Measurements from ENCODE around the gene SF3B2. TPM values are rescaled to one million over a fixed set of nuclear protein-coding genes. Genes with fewer than 3 reads are reported as not detected.

The SF3B2 gene
- total and polyA plus RNA-seq, 5 donors = 62.1 to 97.7 (median 89.0) TPM

GRCh38 chr11:66055021-66055420 is 2.9 kb downstream of the SF3B2 start:
- Histone ChIP-seq H3K4me3 (ENCODE audit: low read length) (no peak overlapping the region), H3K27ac (ENCODE audit: low read length) (no peak overlapping the region), H3K4me1 (ENCODE audit: control insufficient read depth, insufficient read depth, low read length) (peaks cover 7% of the 10 kb centered on the region), H3K9me3 (ENCODE audit: control insufficient read depth, low read length) (no peaks in the 10 kb centered on the region), H3K27me3 (ENCODE audit: control insufficient read depth, insufficient read depth) (no peaks in the 10 kb centered on the region)
- 94% methylated on average over 7 of the region's 7 CpGs for WGBS
- intact Hi-C loops (cut with DNase I) = no loop called here
- ATAC-seq = no peak
- DNase-seq = no peak

GRCh38 chr11:66056501-66056900 is 4.3 kb downstream of the SF3B2 start:
- no peaks in the 10 kb centered on the region for H3K27me3 ChIP-seq (ENCODE audit: control insufficient read depth, insufficient read depth)
- H3K27ac ChIP-seq (ENCODE audit: low read length) = no peak overlapping the region
- intact Hi-C loops (cut with DNase I) = no loop called here
- ATAC-seq (no peak), DNase-seq (no peak)
- H3K4me3 ChIP-seq (ENCODE audit: low read length) = no peak overlapping the region
- H3K9me3 ChIP-seq (ENCODE audit: control insufficient read depth, low read length) = no peaks in the 10 kb centered on the region
- WGBS = 33% methylated on average over 7 of the region's 7 CpGs
- peaks cover 4% of the 10 kb centered on the region for H3K4me1 ChIP-seq (ENCODE audit: control insufficient read depth, insufficient read depth, low read length)

DNA sequence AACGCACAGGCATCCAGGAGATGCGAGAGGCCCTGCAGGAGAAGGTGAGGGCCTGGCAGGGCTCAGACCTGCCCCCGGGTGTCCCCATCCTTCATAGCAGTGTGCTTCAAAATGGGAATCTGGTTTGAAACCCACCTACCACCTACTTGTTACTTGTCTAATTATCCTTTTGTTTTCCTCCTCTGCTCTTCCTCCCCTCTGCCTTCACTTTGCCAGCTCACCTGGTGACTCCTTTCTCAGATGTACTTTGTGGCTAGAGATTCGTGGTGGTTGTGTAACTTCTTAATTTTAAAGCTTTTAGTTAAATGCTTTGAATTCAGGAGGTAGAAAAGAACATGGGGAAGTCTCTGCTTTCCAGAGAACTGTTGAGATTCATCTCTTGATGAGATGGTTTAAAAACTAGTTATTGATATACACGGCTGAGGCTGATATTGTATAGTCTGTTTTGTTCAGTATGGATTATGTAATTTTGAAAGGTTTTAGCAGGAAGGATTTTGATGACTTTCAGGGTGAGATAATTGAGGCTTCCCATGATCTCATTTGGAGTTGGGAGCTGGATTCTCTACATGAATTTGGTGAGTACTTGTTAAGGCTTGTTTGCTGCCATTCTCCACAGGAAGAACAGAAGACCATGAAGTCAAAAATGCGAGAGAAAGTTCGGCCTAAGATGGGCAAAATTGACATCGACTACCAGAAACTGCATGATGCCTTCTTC is 8.0 kb downstream of the SF3B2 start:
- DNase-seq (no peak), ATAC-seq (no peak)
- Histone ChIP-seq H3K4me3 (ENCODE audit: low read length) (no peak overlapping the region), H3K27ac (ENCODE audit: low read length) (no peak overlapping the region), H3K27me3 (ENCODE audit: control insufficient read depth, insufficient read depth) (no peaks in the 10 kb centered on the region), H3K9me3 (ENCODE audit: control insufficient read depth, low read length) (no peaks in the 10 kb centered on the region), H3K4me1 (ENCODE audit: control insufficient read depth, insufficient read depth, low read length) (no peaks in the 10 kb centered on the region)
- intact Hi-C loops (cut with DNase I) = no loop called here
- 81% methylated on average over 8 of the region's 8 CpGs for WGBS

DNA sequence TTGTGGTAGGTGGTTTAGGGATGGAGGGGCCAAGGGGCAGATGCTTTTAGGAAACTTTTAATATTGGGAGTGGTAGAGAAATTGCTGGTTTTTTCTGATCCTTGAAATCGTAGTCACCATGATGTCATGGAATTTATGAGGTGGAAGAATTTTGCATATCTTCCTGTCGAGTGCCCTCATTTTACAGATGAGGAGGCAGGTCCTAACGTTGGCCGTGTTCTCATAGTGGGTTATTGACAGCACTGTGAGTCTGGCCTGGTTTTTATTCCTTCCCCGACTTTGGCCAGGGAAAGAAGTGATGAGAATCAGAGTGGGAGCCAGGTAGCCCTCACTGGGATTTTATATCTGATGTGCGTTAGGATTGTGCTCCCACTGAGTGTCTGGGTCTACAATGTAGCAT is 9.1 kb downstream of the SF3B2 start:
- Histone ChIP-seq H3K27ac (ENCODE audit: low read length) (no peak overlapping the region), H3K9me3 (ENCODE audit: control insufficient read depth, low read length) (no peaks in the 10 kb centered on the region), H3K27me3 (ENCODE audit: control insufficient read depth, insufficient read depth) (no peaks in the 10 kb centered on the region), H3K4me3 (ENCODE audit: low read length) (no peak overlapping the region), H3K4me1 (ENCODE audit: control insufficient read depth, insufficient read depth, low read length) (no peaks in the 10 kb centered on the region)
- DNase-seq = no peak
- 77% methylated on average over 6 of the region's 6 CpGs for WGBS
- intact Hi-C loops (cut with DNase I) = no loop called here
- no peak for ATAC-seq

DNA sequence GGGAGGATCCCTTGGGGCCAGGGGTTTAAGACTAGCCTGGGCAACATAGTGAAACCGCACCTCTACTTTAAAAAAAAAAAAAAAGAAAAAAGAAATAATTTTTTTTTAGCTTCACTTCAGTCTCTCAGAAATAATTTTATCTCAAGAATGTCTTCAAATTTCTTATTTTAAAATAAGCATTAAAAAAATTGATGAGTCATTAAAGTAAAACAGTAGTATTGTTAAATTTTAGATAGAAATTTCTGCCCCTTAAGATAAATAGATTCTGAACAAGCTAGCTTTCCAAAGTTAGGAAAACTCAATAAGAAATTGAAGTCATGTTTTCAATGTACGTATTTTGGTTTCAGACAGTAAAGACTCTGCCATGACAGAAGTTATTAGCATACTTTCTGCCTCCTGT is 10.2 kb downstream of the SF3B2 start:
- WGBS = 89% methylated on average over 2 of the region's 2 CpGs
- Histone ChIP-seq H3K9me3 (ENCODE audit: control insufficient read depth, low read length) (no peaks in the 10 kb centered on the region), H3K27me3 (ENCODE audit: control insufficient read depth, insufficient read depth) (no peaks in the 10 kb centered on the region), H3K4me1 (ENCODE audit: control insufficient read depth, insufficient read depth, low read length) (no peaks in the 10 kb centered on the region), H3K27ac (ENCODE audit: low read length) (no peak overlapping the region), H3K4me3 (ENCODE audit: low read length) (no peak overlapping the region)
- DNase-seq = no peak
- ATAC-seq = no peak
- intact Hi-C loops (cut with DNase I) = no loop called here

- Histone ChIP-seq H3K27me3 (ENCODE audit: control insufficient read depth, insufficient read depth) (no peaks in the 10 kb centered on the region), H3K4me3 (ENCODE audit: low read length) (no peak overlapping the region), H3K27ac (ENCODE audit: low read length) (no peak overlapping the region), H3K4me1 (ENCODE audit: control insufficient read depth, insufficient read depth, low read length) (no peaks in the 10 kb centered on the region), H3K9me3 (ENCODE audit: control insufficient read depth, low read length) (no peaks in the 10 kb centered on the region)
- intact Hi-C loops (cut with DNase I) = no loop called here
- 99% methylated on average over 2 of the region's 2 CpGs for WGBS
- ATAC-seq = no peak
- no peak for DNase-seq
Observed at GRCh38 chr11:66063900-66064299, 11.7 kb downstream of the SF3B2 start.

- Histone ChIP-seq H3K27ac (ENCODE audit: low read length) (no peak overlapping the region), H3K9me3 (ENCODE audit: control insufficient read depth, low read length) (no peaks in the 10 kb centered on the region), H3K4me3 (ENCODE audit: low read length) (no peak overlapping the region), H3K27me3 (ENCODE audit: control insufficient read depth, insufficient read depth) (no peaks in the 10 kb centered on the region), H3K4me1 (ENCODE audit: control insufficient read depth, insufficient read depth, low read length) (peaks cover 4% of the 10 kb centered on the region)
- ATAC-seq (no peak), DNase-seq (no peak)
- WGBS = 100% methylated on average over 1 of the region's 1 CpG
- intact Hi-C loops (cut with DNase I) = no loop called here
Observed at GRCh38 chr11:66064571-66064970, 12.4 kb downstream of the SF3B2 start.

- intact Hi-C loops (cut with DNase I) = loop anchor here in 1 of 4 donors (5.0 kb wide), 1 partner anchor 61 kb away; no protein-coding TSS in a partner anchor
- ATAC-seq = no peak
- no peak overlapping the region for H3K27ac ChIP-seq (ENCODE audit: low read length)
Observed at GRCh38 chr11:66066751-66067150, 14.6 kb downstream of the SF3B2 start.

DNA sequence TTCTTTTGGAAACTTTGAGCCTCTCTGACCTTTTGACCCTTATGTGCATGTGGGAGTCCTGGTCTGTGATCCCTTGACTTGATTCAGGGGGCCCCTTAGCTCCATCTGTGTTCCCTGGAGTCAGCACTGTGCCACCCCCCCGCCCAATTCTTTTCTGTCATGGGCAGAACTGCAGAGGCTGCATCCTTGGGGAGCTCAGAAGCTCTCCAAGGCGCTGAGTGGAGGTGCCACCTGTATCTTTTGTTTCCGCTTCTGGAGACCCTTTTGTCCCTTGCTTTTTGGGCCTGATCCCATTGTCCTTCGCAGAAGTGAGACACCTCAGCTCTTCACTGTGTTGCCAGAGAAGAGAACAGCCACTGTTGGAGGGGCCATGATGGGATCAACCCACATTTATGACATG is 15.5 kb downstream of the SF3B2 start:
- DNase-seq = no peak
- Histone ChIP-seq H3K27ac (ENCODE audit: low read length) (peak overlapping the region; percentile 74), H3K4me3 (ENCODE audit: low read length) (no peak overlapping the region), H3K9me3 (ENCODE audit: control insufficient read depth, low read length) (no peaks in the 10 kb centered on the region), H3K27me3 (ENCODE audit: control insufficient read depth, insufficient read depth) (no peaks in the 10 kb centered on the region), H3K4me1 (ENCODE audit: control insufficient read depth, insufficient read depth, low read length) (peaks cover 6% of the 10 kb centered on the region)
- WGBS = 81% methylated on average over 4 of the region's 4 CpGs
- no peak for ATAC-seq
- intact Hi-C loops (cut with DNase I) = loop anchor here in 1 of 4 donors (5.0 kb wide), 1 partner anchor 60 kb away; no protein-coding TSS in a partner anchor

More at GRCh38 chr11:66066751-66067150, 14.6 kb downstream of the SF3B2 start:
- WGBS = 78% methylated on average over 3 of the region's 3 CpGs
- DNase-seq = no peak
- Histone ChIP-seq H3K9me3 (ENCODE audit: control insufficient read depth, low read length) (no peaks in the 10 kb centered on the region), H3K4me3 (ENCODE audit: low read length) (no peak overlapping the region), H3K4me1 (ENCODE audit: control insufficient read depth, insufficient read depth, low read length) (peaks cover 6% of the 10 kb centered on the region), H3K27me3 (ENCODE audit: control insufficient read depth, insufficient read depth) (no peaks in the 10 kb centered on the region)

GRCh38 chr11:66068154-66068821 is 16.1 kb downstream of the SF3B2 start:
- H3K4me3 ChIP-seq (ENCODE audit: low read length) = no peak overlapping the region
- ATAC-seq = peak; percentile 13 to 37
- peak; percentile 68 to 91 (median 89) for DNase-seq
- peaks cover 6% of the 10 kb centered on the region for H3K4me1 ChIP-seq (ENCODE audit: control insufficient read depth, insufficient read depth, low read length)
- H3K27ac ChIP-seq (ENCODE audit: low read length) = peak overlapping the region; percentile 93
- intact Hi-C loops (cut with DNase I) = loop anchor here in 1 of 4 donors (5.0 kb wide), 1 partner anchor 59 kb away; no protein-coding TSS in a partner anchor
- no peaks in the 10 kb centered on the region for H3K27me3 ChIP-seq (ENCODE audit: control insufficient read depth, insufficient read depth)
- no peaks in the 10 kb centered on the region for H3K9me3 ChIP-seq (ENCODE audit: control insufficient read depth, low read length)
- WGBS = 47% methylated on average over 17 of the region's 17 CpGs

DNA sequence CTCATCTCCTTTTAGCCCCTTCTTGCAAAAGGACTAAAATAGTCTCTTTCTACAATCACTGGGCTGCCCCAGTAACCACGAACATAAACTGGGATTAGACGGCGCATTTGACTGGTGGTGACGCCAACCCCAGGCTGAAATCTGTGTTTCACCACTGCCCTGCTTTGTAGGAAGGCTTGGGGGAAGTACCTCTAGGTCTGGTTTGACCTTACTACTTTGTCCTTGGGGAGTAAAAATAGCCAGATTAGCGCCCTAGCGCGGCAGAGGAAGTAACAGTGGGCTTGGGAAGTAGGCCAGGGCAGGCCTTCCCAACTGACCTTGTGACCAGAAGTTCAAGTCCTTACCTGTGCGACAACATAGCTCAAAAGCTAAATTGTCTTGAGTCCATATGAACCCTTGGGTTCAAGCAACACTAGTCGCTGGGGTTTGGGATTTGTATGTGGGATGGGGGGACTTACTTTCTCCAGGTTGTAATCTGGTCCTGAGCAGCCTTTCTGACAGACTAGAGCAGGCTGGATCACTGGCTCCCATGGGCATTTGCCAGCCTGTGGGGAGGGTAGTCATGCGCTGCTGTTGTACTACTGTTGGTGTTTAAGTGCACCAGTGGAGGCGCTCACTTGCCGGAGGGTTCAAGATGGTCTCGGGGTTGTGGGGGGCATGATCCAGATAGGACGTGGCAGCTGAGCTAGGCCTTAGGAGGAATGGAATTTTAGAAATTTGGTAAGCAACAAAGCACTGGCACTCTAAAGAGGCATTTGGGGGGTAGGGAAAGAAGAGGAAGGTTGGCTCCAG is 17.0 kb downstream of the SF3B2 start:
- Histone ChIP-seq H3K9me3 (ENCODE audit: control insufficient read depth, low read length) (no peaks in the 10 kb centered on the region), H3K27me3 (ENCODE audit: control insufficient read depth, insufficient read depth) (no peaks in the 10 kb centered on the region), H3K4me1 (ENCODE audit: control insufficient read depth, insufficient read depth, low read length) (peaks cover 6% of the 10 kb centered on the region), H3K27ac (ENCODE audit: low read length) (peak overlapping the region; percentile 93), H3K4me3 (ENCODE audit: low read length) (peak overlapping the region; percentile 98)
- DNase-seq = peak; percentile 46 to 71 (median 67)
- intact Hi-C loops (cut with DNase I) = loop anchor here in 1 of 4 donors (5.0 kb wide), 1 partner anchor 58 kb away; no protein-coding TSS in a partner anchor
- 31% methylated on average over 14 of the region's 14 CpGs for WGBS
- ATAC-seq = peak; percentile 20 to 41
